IPS-18c (cell line): ENCODE results near the gene ITM2C.

Experiments
- H3K4me3 ChIP-seq: 2 replicates; pipeline ENCODE4 v1.7.0; 2013; ENCODE audit warnings: low read depth, mild to moderate bottlenecking, low read length, moderate library complexity; ENCODE audit not compliant: insufficient read depth
- H3K9me3 ChIP-seq: one replicate; pipeline ENCODE4 v1.6.1; 2013; ENCODE audit warnings: mild to moderate bottlenecking, low read length, moderate library complexity; ENCODE audit not compliant: control insufficient read depth, insufficient read depth

The ITM2C gene

GRCh38 chr2:230908595-230909191 lies 44.0 kb downstream of the ITM2C start:
- H3K4me3 ChIP-seq, result no peak overlapping the region
- H3K9me3 ChIP-seq, result no peaks in the 10 kb centered on the region

- no peaks in the 10 kb centered on the region for H3K9me3 ChIP-seq
Measured at GRCh38 chr2:230909841-230910545, 45.3 kb downstream of the ITM2C start.

GRCh38 chr2:230910546-230911177 lies 45.9 kb downstream of the ITM2C start:
- no peaks in the 10 kb centered on the region for H3K9me3 ChIP-seq
- no peak overlapping the region for H3K4me3 ChIP-seq

More at GRCh38 chr2:230909841-230910545, 45.3 kb downstream of the ITM2C start:
- H3K4me3 ChIP-seq, result no peak overlapping the region

- Histone ChIP-seq H3K4me3 (no peak overlapping the region), H3K9me3 (no peaks in the 10 kb centered on the region)
Measured at GRCh38 chr2:230912046-230912445, 47.3 kb downstream of the ITM2C start.

- no peak overlapping the region for H3K4me3 ChIP-seq
- no peaks in the 10 kb centered on the region for H3K9me3 ChIP-seq
Measured at GRCh38 chr2:230912724-230913123, 48.0 kb downstream of the ITM2C start.

GRCh38 chr2:230913406-230914143 lies 48.8 kb downstream of the ITM2C start:
- H3K9me3 ChIP-seq, result no peaks in the 10 kb centered on the region
- no peak overlapping the region for H3K4me3 ChIP-seq

GRCh38 chr2:230914886-230915285 lies 50.1 kb downstream of the ITM2C start:
- no peak overlapping the region for H3K4me3 ChIP-seq
- H3K9me3 ChIP-seq, result no peaks in the 10 kb centered on the region

- no peak overlapping the region for H3K4me3 ChIP-seq
Measured at GRCh38 chr2:230915319-230915718, 50.6 kb downstream of the ITM2C start.

GRCh38 chr2:230916218-230916617 lies 51.5 kb downstream of the ITM2C start:
- H3K9me3 ChIP-seq, result no peaks in the 10 kb centered on the region
- no peak overlapping the region for H3K4me3 ChIP-seq

More at GRCh38 chr2:230915319-230915718, 50.6 kb downstream of the ITM2C start:
- no peaks in the 10 kb centered on the region for H3K9me3 ChIP-seq

GRCh38 chr2:230919240-230919639 lies 54.5 kb downstream of the ITM2C start:
- Histone ChIP-seq H3K9me3 (no peaks in the 10 kb centered on the region), H3K4me3 (no peak overlapping the region)

GRCh38 chr2:230919681-230920080 lies 54.9 kb downstream of the ITM2C start:
- no peaks in the 10 kb centered on the region for H3K9me3 ChIP-seq
- H3K4me3 ChIP-seq, result no peak overlapping the region

- no peak overlapping the region for H3K4me3 ChIP-seq
- H3K9me3 ChIP-seq, result no peaks in the 10 kb centered on the region
Measured at GRCh38 chr2:230920167-230920566, 55.4 kb downstream of the ITM2C start.

- H3K4me3 ChIP-seq, result no peak overlapping the region
Measured at GRCh38 chr2:230921806-230922595, 57.3 kb downstream of the ITM2C start.

GRCh38 chr2:230922951-230923717 lies 58.4 kb downstream of the ITM2C start:
- H3K4me3 ChIP-seq, result no peak overlapping the region
- H3K9me3 ChIP-seq, result no peaks in the 10 kb centered on the region

More at GRCh38 chr2:230921806-230922595, 57.3 kb downstream of the ITM2C start:
- no peaks in the 10 kb centered on the region for H3K9me3 ChIP-seq

GRCh38 chr2:230924092-230924469 lies 59.3 kb downstream of the ITM2C start:
- H3K4me3 ChIP-seq, result no peak overlapping the region

More at GRCh38 chr2:230924092-230924469, 59.3 kb downstream of the ITM2C start:
- H3K9me3 ChIP-seq, result no peaks in the 10 kb centered on the region
